Measurements from ENCODE around the gene S100A2. TPM values are rescaled to one million over a fixed set of nuclear protein-coding genes. Genes with fewer than 3 reads are reported as not detected.
A peak's percentile ranks its signal among the peaks of the same experiment; 100 is the strongest.

S100A2 gene
- polyA plus RNA-seq, 3 donors = 0.32 TPM; not detected in 2

GRCh38 chr1:153550827-153551500 is 14.7 kb downstream of the S100A2 start:
- 0% methylated on average over 8 of the region's 10 CpGs for WGBS (ENCODE audit: insufficient coverage)

GRCh38 chr1:153550398-153550758 is 15.3 kb downstream of the S100A2 start:
- intact Hi-C loops (cut with micrococcal nuclease) = no loop called here
- Histone ChIP-seq H3K9me3 (replicated peaks in 1 of 2; ENCODE audit: control insufficient read depth in 1 of 2, insufficient read depth in 1 of 2, low read length in 2 of 2) (no peaks in the 10 kb centered on the region), H3K4me3 (replicated peaks in 1 of 3; ENCODE audit: low read depth in 2 of 3, low read length in 3 of 3) (peak overlapping the region in 1 of 3 experiments; percentile 33), H2AFZ (ENCODE audit: insufficient read depth, low read depth, low read length, poor library complexity, severe bottlenecking) (no peak overlapping the region), H3K4me1 (ENCODE audit: control insufficient read depth in 1 of 2, insufficient read depth in 2 of 2, low read length in 2 of 2) (peaks cover 81 to 86% of the 10 kb centered on the region in 2 donors), H3K79me2 (ENCODE audit: insufficient read depth, low read length) (peaks cover 23% of the 10 kb centered on the region), H3K27me3 (ENCODE audit: control insufficient read depth in 2 of 2, insufficient read depth in 2 of 2, low read length in 2 of 2) (no peaks in the 10 kb centered on the region), H3K4me2 (replicated peaks; ENCODE audit: extremely low read depth, low read length, poor library complexity, severe bottlenecking) (no peak overlapping the region), H3K36me3 (replicated peaks in 1 of 2; ENCODE audit: control insufficient read depth in 1 of 2, insufficient read depth in 2 of 2, low read length in 2 of 2) (no peaks in the 10 kb centered on the region), H3K27ac (ENCODE audit: low read depth in 1 of 2, low read length in 2 of 2) (peak overlapping the region; percentile 76 to 94), H3K9ac (ENCODE audit: insufficient read depth, low read length, poor library complexity, severe bottlenecking) (no peak overlapping the region), H4K20me1 (ENCODE audit: insufficient read depth, low read length) (peaks cover 2% of the 10 kb centered on the region)
- DNase-seq = no peak
- no peak for TF ChIP-seq CTCF (IDR thresholded peaks at IDR 0.05)
- Mint-ChIP-seq H3K4me3 (no peak overlapping the region), H3K9me3 (no peaks in the 10 kb centered on the region), H3K27me3 (ENCODE audit: low read depth in 3 of 3) (peaks cover 1 to 4% (median 2%) of the 10 kb centered on the region in 3 donors), H3K4me1 (peaks cover 84% of the 10 kb centered on the region), H3K27ac (peak overlapping the region; percentile 81 to 92 (median 90)), H3K36me3 (peaks cover 2 to 9% of the 10 kb centered on the region in 2 donors)
- WGBS (ENCODE audit: insufficient coverage) = 100% methylated on average over 2 of the region's 4 CpGs

More at GRCh38 chr1:153550827-153551500, 14.7 kb downstream of the S100A2 start:
- Histone ChIP-seq H2AFZ (ENCODE audit: insufficient read depth, low read depth, low read length, poor library complexity, severe bottlenecking) (peak overlapping the region; percentile 42), H4K20me1 (ENCODE audit: insufficient read depth, low read length) (no peaks in the 10 kb centered on the region), H3K4me1 (ENCODE audit: control insufficient read depth in 1 of 2, insufficient read depth in 2 of 2, low read length in 2 of 2) (peaks cover 78 to 84% of the 10 kb centered on the region in 2 donors), H3K79me2 (ENCODE audit: insufficient read depth, low read length) (peaks cover 17% of the 10 kb centered on the region), H3K9ac (ENCODE audit: insufficient read depth, low read length, poor library complexity, severe bottlenecking) (peak overlapping the region; percentile 52), H3K27me3 (ENCODE audit: control insufficient read depth in 2 of 2, insufficient read depth in 2 of 2, low read length in 2 of 2) (no peaks in the 10 kb centered on the region), H3K36me3 (replicated peaks in 1 of 2; ENCODE audit: control insufficient read depth in 1 of 2, insufficient read depth in 2 of 2, low read length in 2 of 2) (no peaks in the 10 kb centered on the region), H3K4me3 (replicated peaks in 1 of 3; ENCODE audit: low read depth in 2 of 3, low read length in 3 of 3) (peak overlapping the region in 1 of 3 experiments; percentile 33), H3K4me2 (replicated peaks; ENCODE audit: extremely low read depth, low read length, poor library complexity, severe bottlenecking) (peak overlapping the region; percentile 24), H3K27ac (ENCODE audit: low read depth in 1 of 2, low read length in 2 of 2) (peak overlapping the region; percentile 76 to 94), H3K9me3 (replicated peaks in 1 of 2; ENCODE audit: control insufficient read depth in 1 of 2, insufficient read depth in 1 of 2, low read length in 2 of 2) (no peaks in the 10 kb centered on the region)
- peaks cover 0 to 2% (median 1%) of the 10 kb centered on the region in 3 donors for H3K27me3 Mint-ChIP-seq (ENCODE audit: low read depth in 3 of 3)
- intact Hi-C loops (cut with micrococcal nuclease) = no loop called here
- H3K4me3 Mint-ChIP-seq = peak overlapping the region; percentile 13 to 26
- H3K36me3 Mint-ChIP-seq = peaks cover 2 to 9% of the 10 kb centered on the region in 2 donors
- peak; percentile 89 to 95 (median 93) for DNase-seq
- no peak for TF ChIP-seq CTCF (IDR thresholded peaks at IDR 0.05)
- peak overlapping the region; percentile 83 to 92 (median 90) for H3K27ac Mint-ChIP-seq
- no peaks in the 10 kb centered on the region for H3K9me3 Mint-ChIP-seq
- H3K4me1 Mint-ChIP-seq = peaks cover 79% of the 10 kb centered on the region

Data from CD14-positive monocyte (primary cell).